HEK293 (cell line): ENCODE data around the gene SLC2A4.
A peak's percentile ranks its signal among the peaks of the same experiment; 100 is the strongest.

Experiments used
- BCL11B ChIP-seq: fragments of 450-650 bp; formaldehyde crosslinking; IDR thresholded peaks from 2 replicates; pipeline ENCODE4 v1.5.1; 2016; ENCODE audit warnings: low read depth, missing biosample characterization, missing genetic modification characterization
- FEZF1 ChIP-seq: fragments of 450-650 bp; formaldehyde crosslinking; IDR thresholded peaks from 2 replicates; pipeline ENCODE4 v1.5.1; 2016; ENCODE audit warnings: missing biosample characterization, missing genetic modification characterization
- GLI4 ChIP-seq: fragments of 450-650 bp; formaldehyde crosslinking; IDR thresholded peaks from 2 replicates; pipeline ENCODE4 v1.5.1; 2016; ENCODE audit warnings: missing biosample characterization, missing genetic modification characterization
- HOXC10 ChIP-seq: sonication (generic); formaldehyde crosslinking; IDR thresholded peaks from 2 replicates; pipeline ENCODE4 v1.8.1; 2023; ENCODE audit warnings: mild to moderate bottlenecking, missing genetic modification reagents
- HOXD13 ChIP-seq: sonication (generic); formaldehyde crosslinking; IDR thresholded peaks from 2 replicates; pipeline ENCODE4 v1.8.0; 2022; ENCODE audit warnings: missing genetic modification reagents, borderline replicate concordance
- KLF7 ChIP-seq: fragments of 450-650 bp; formaldehyde crosslinking; IDR thresholded peaks from 2 replicates; pipeline ENCODE4 v1.5.1; 2016; ENCODE audit warnings: missing biosample characterization, missing genetic modification characterization, borderline replicate concordance
- KLF8 ChIP-seq: fragments of 450-650 bp; formaldehyde crosslinking; IDR thresholded peaks from 2 replicates; pipeline ENCODE4 v1.5.1; 2016; ENCODE audit warnings: missing biosample characterization, missing genetic modification characterization
- SP2 ChIP-seq: fragments of 450-650 bp; formaldehyde crosslinking; IDR thresholded peaks from 2 replicates; pipeline ENCODE4 v1.5.1; 2016; ENCODE audit warnings: missing biosample characterization, missing genetic modification characterization
- WT1 ChIP-seq: fragments of 450-650 bp; formaldehyde crosslinking; IDR thresholded peaks from 2 replicates; pipeline ENCODE4 v1.5.1; 2016; ENCODE audit warnings: missing biosample characterization, missing genetic modification characterization
- ZBTB48 ChIP-seq: fragments of 450-650 bp; formaldehyde crosslinking; IDR thresholded peaks from 2 replicates; pipeline ENCODE4 v1.5.1; 2016; ENCODE audit warnings: missing biosample characterization, missing genetic modification characterization
- ZEB2 ChIP-seq: fragments of 450-650 bp; formaldehyde crosslinking; IDR thresholded peaks from 2 replicates; pipeline ENCODE4 v1.5.1; 2016; ENCODE audit warnings: missing biosample characterization, missing genetic modification characterization
- ZFP37 ChIP-seq: fragments of 450-650 bp; formaldehyde crosslinking; IDR thresholded peaks from 2 replicates; pipeline ENCODE4 v1.5.1; 2016; ENCODE audit warnings: missing biosample characterization, missing genetic modification characterization
- ZFP69B ChIP-seq: fragments of 450-650 bp; formaldehyde crosslinking; IDR thresholded peaks from 2 replicates; pipeline ENCODE4 v1.5.1; 2016; ENCODE audit warnings: missing biosample characterization, missing genetic modification characterization
- ZNF16 ChIP-seq: fragments of 450-650 bp; formaldehyde crosslinking; IDR thresholded peaks from 2 replicates; pipeline ENCODE4 v1.5.1; 2016; ENCODE audit warnings: low read depth, missing biosample characterization, missing genetic modification characterization
- ZNF169 ChIP-seq: fragments of 450-650 bp; formaldehyde crosslinking; IDR thresholded peaks from 2 replicates; pipeline ENCODE4 v1.5.1; 2016; ENCODE audit warnings: missing biosample characterization, missing genetic modification characterization
- ZNF184 ChIP-seq: fragments of 450-650 bp; IDR thresholded peaks from 2 replicates; pipeline ENCODE4 v1.5.1; 2018; ENCODE audit warnings: missing biosample characterization, mild to moderate bottlenecking, missing genetic modification characterization
- ZNF19 ChIP-seq: fragments of 450-650 bp; formaldehyde crosslinking; IDR thresholded peaks from 2 replicates; pipeline ENCODE4; 2016; ENCODE audit warnings: missing biosample characterization, missing genetic modification characterization, low read depth
- ZNF2 ChIP-seq: fragments of 450-650 bp; formaldehyde crosslinking; IDR thresholded peaks from 2 replicates; pipeline ENCODE4 v1.5.1; 2016; ENCODE audit warnings: missing biosample characterization, missing genetic modification characterization
- ZNF221 ChIP-seq: fragments of 450-650 bp; formaldehyde crosslinking; IDR thresholded peaks from 2 replicates; pipeline ENCODE4 v1.5.1; 2017; ENCODE audit warnings: missing biosample characterization, missing genetic modification characterization, borderline replicate concordance
- ZNF292 ChIP-seq: fragments of 450-650 bp; formaldehyde crosslinking; IDR thresholded peaks from 2 replicates; pipeline ENCODE4 v1.5.1; 2016; ENCODE audit warnings: low read depth, missing biosample characterization, missing genetic modification characterization, borderline replicate concordance
- ZNF324 ChIP-seq: fragments of 450-650 bp; formaldehyde crosslinking; IDR thresholded peaks from 2 replicates; pipeline ENCODE4 v1.5.1; 2016; ENCODE audit warnings: missing biosample characterization, missing genetic modification characterization
- ZNF366 ChIP-seq: fragments of 450-650 bp; formaldehyde crosslinking; conservative IDR thresholded peaks from 2 replicates; pipeline ENCODE4 v1.5.1; 2016; ENCODE audit warnings: missing biosample characterization, missing genetic modification characterization
- ZNF37A ChIP-seq: fragments of 450-650 bp; IDR thresholded peaks from 2 replicates; pipeline ENCODE4 v1.5.1; 2018; ENCODE audit warnings: missing biosample characterization, missing genetic modification characterization
- ZNF404 ChIP-seq: fragments of 450-650 bp; formaldehyde crosslinking; IDR thresholded peaks from 2 replicates; pipeline ENCODE4 v1.5.1; 2017; ENCODE audit warnings: missing biosample characterization, missing genetic modification characterization
- ZNF423 ChIP-seq: fragments of 450-650 bp; formaldehyde crosslinking; IDR thresholded peaks from 2 replicates; pipeline ENCODE4 v1.5.1; 2016; ENCODE audit warnings: missing biosample characterization, missing genetic modification characterization
- ZNF530 ChIP-seq: fragments of 450-650 bp; formaldehyde crosslinking; IDR thresholded peaks from 2 replicates; pipeline ENCODE4 v1.5.1; 2016; ENCODE audit warnings: low read depth, missing biosample characterization, missing genetic modification characterization
- ZNF548 ChIP-seq: fragments of 450-650 bp; formaldehyde crosslinking; IDR thresholded peaks from 2 replicates; pipeline ENCODE4 v1.5.1; 2016; ENCODE audit warnings: missing biosample characterization, missing genetic modification characterization
- ZNF596 ChIP-seq: fragments of 450-650 bp; IDR thresholded peaks from 2 replicates; pipeline ENCODE4 v1.5.0; 2018; ENCODE audit warnings: missing biosample characterization, mild to moderate bottlenecking, missing genetic modification characterization, moderate library complexity
- ZNF623 ChIP-seq: fragments of 450-650 bp; formaldehyde crosslinking; IDR thresholded peaks from 2 replicates; pipeline ENCODE4 v1.5.1; 2016; ENCODE audit warnings: missing biosample characterization, missing genetic modification characterization
- ZNF664 ChIP-seq: fragments of 450-650 bp; formaldehyde crosslinking; IDR thresholded peaks from 2 replicates; pipeline ENCODE4 v1.5.1; 2016; ENCODE audit warnings: missing biosample characterization, missing genetic modification characterization
- ZNF670 ChIP-seq: fragments of 450-650 bp; formaldehyde crosslinking; IDR thresholded peaks from 2 replicates; pipeline ENCODE4 v1.5.1; 2016; ENCODE audit warnings: missing biosample characterization, missing genetic modification characterization, low read depth
- ZNF707 ChIP-seq: fragments of 450-650 bp; formaldehyde crosslinking; IDR thresholded peaks from 2 replicates; pipeline ENCODE4 v1.5.1; 2016; ENCODE audit warnings: missing biosample characterization, missing genetic modification characterization
- ZNF747 ChIP-seq: fragments of 450-650 bp; formaldehyde crosslinking; IDR thresholded peaks from 2 replicates; pipeline ENCODE4 v1.5.1; 2016; ENCODE audit warnings: missing biosample characterization, missing genetic modification characterization
- ZNF76 ChIP-seq: fragments of 450-650 bp; formaldehyde crosslinking; IDR thresholded peaks from 2 replicates; pipeline ENCODE4; 2016; ENCODE audit warnings: low read depth, missing biosample characterization, missing genetic modification characterization, borderline replicate concordance
- ZNF776 ChIP-seq: fragments of 450-650 bp; formaldehyde crosslinking; IDR thresholded peaks from 2 replicates; pipeline ENCODE4 v1.5.0; 2017; ENCODE audit warnings: missing biosample characterization, missing genetic modification characterization, borderline replicate concordance
- ZNF837 ChIP-seq: fragments of 450-650 bp; formaldehyde crosslinking; IDR thresholded peaks from 2 replicates; pipeline ENCODE4 v1.5.1; 2016; ENCODE audit warnings: missing biosample characterization, missing genetic modification characterization
- ZSCAN16 ChIP-seq: fragments of 450-650 bp; formaldehyde crosslinking; IDR thresholded peaks from 2 replicates; pipeline ENCODE4 v1.5.1; 2016; ENCODE audit warnings: missing biosample characterization, missing genetic modification characterization
- ZSCAN30 ChIP-seq: fragments of 450-650 bp; IDR thresholded peaks from 2 replicates; pipeline ENCODE4 v1.5.1; 2018; ENCODE audit warnings: missing biosample characterization, mild to moderate bottlenecking, missing genetic modification characterization, moderate library complexity
- ZXDB ChIP-seq: fragments of 450-650 bp; formaldehyde crosslinking; IDR thresholded peaks from 2 replicates; pipeline ENCODE4 v1.5.1; 2016; ENCODE audit warnings: missing biosample characterization, missing genetic modification characterization
- TF ChIP-seq, protein P1 (sequence below): fragments of 450-650 bp; formaldehyde crosslinking; IDR thresholded peaks from 2 replicates; pipeline ENCODE4 v1.5.1; 2016; ENCODE audit warnings: missing biosample characterization, missing genetic modification characterization, low read depth
- TF ChIP-seq, protein P2 (sequence below): fragments of 450-650 bp; formaldehyde crosslinking; IDR thresholded peaks from 2 replicates; pipeline ENCODE4 v1.5.1; 2017; ENCODE audit warnings: missing biosample characterization, missing genetic modification characterization

Gene SLC2A4

DNA sequence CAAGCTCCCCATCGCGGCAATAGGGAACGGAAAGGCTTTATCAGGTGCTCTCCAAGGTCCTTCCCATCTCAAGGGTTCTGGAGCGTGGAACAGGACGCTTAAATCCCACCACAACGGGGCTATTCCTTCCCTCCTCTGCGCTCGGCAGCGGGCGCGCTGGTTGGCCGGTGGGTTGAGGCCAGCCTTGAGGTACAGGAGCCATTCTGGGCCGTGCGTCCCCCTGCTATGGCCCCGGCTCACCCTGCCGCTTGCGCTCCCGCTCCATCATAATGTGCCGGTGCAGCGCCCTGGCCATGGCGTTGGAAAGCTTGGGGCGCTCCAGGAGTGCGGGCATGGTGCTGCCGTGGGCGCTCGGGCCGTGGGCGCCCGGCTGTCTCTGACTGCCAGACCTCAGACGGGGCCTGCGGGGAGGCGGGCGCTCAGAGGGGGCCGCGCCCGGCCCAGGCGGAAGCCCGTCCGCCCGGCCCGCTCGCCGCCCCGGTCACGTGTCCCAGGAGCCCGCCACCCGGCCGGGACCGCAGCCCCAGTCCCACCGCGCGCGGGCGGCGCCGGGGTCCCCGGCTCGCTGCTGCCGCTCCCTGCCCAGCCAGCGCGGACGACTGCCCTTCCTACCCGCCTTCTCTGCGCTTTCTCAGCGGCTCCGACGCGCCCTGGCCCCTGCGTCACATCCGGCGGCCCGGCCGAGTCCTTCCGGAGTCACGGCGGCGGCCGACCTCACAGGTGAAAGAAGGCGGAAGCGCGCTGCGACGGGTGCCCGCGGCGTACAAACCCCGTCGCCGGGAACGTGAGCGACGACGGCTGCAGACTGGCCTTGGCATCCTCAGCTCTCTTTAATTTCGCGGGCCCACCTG is 33.4 kb downstream of the SLC2A4 start, which contains the start of gene GPS2 (continued):
- TF ChIP-seq ZNF76 (tag by site-specific recombination) (peak; percentile 62; the same call in 1 of the 2 replicates), ZSCAN16 (no peak), ZNF707 (tag by site-specific recombination) (no peak), ZSCAN30 (tag by site-specific recombination) (peak; percentile 61; the same call in 1 of the 2 replicates), ZNF37A (no peak), ZNF664 (no peak), BCL11B (tag by site-specific recombination) (no peak), KLF8 (tag by site-specific recombination) (0 out of 2 replicates have a peak, but pooled peaks have one; percentile 34), ZNF548 (tag by site-specific recombination) (no peak), ZNF404 (tag by site-specific recombination) (no peak), ZNF423 (tag by site-specific recombination) (no peak), ZBTB48 (peak; percentile 0; the same call in 1 of the 2 replicates), ZNF530 (tag by site-specific recombination) (no peak), ZNF776 (tag by site-specific recombination) (no peak), ZNF366 (tag by site-specific recombination) (no peak), FEZF1 (no peak), ZNF2 (tag by site-specific recombination) (no peak), ZNF623 (tag by site-specific recombination) (no peak), ZNF324 (tag by site-specific recombination) (no peak), GLI4 (tag by site-specific recombination) (0 out of 2 replicates have a peak, but pooled peaks have one; percentile 17), ZNF596 (tag by site-specific recombination) (no peak), ZNF169 (tag by site-specific recombination) (no peak), ZNF184 (no peak), HOXD13 (no peak), ZNF837 (no peak), ZXDB (no peak; the same call in 1 of the 2 replicates), WT1 (tag by site-specific recombination) (no peak), ZNF221 (no peak), ZNF670 (no peak), SP2 (tag by site-specific recombination) (peak; percentile 82), KLF7 (tag by site-specific recombination) (no peak), ZFP69B (tag by site-specific recombination) (peak; percentile 73; the same call in 1 of the 2 replicates), ZNF19 (tag by site-specific recombination) (no peak), ZNF292 (no peak), ZFP37 (tag by site-specific recombination) (peak; percentile 50; the same call in 1 of the 2 replicates), ZNF747 (tag by site-specific recombination) (no peak), HOXC10 (CRISPR knock-in tag) (0 out of 2 replicates have a peak, but pooled peaks have one; percentile 66), ZEB2 (peak; percentile 93), ZNF16 (no peak)
- TF ChIP-seq, protein P1, sequence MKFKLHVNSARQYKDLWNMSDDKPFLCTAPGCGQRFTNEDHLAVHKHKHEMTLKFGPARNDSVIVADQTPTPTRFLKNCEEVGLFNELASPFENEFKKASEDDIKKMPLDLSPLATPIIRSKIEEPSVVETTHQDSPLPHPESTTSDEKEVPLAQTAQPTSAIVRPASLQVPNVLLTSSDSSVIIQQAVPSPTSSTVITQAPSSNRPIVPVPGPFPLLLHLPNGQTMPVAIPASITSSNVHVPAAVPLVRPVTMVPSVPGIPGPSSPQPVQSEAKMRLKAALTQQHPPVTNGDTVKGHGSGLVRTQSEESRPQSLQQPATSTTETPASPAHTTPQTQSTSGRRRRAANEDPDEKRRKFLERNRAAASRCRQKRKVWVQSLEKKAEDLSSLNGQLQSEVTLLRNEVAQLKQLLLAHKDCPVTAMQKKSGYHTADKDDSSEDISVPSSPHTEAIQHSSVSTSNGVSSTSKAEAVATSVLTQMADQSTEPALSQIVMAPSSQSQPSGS (tag by site-specific recombination) = no peak
- TF ChIP-seq, protein P2, sequence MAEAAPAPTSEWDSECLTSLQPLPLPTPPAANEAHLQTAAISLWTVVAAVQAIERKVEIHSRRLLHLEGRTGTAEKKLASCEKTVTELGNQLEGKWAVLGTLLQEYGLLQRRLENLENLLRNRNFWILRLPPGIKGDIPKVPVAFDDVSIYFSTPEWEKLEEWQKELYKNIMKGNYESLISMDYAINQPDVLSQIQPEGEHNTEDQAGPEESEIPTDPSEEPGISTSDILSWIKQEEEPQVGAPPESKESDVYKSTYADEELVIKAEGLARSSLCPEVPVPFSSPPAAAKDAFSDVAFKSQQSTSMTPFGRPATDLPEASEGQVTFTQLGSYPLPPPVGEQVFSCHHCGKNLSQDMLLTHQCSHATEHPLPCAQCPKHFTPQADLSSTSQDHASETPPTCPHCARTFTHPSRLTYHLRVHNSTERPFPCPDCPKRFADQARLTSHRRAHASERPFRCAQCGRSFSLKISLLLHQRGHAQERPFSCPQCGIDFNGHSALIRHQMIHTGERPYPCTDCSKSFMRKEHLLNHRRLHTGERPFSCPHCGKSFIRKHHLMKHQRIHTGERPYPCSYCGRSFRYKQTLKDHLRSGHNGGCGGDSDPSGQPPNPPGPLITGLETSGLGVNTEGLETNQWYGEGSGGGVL (tag by site-specific recombination) = peak; percentile 10; the same call in 1 of the 2 replicates
